ENCODE results near the gene KRTAP4-8.
"Not testable (repeated sequence)": the region's sequence is repeated elsewhere in the genome, so short reads cannot be mapped to it uniquely, and the experiment has no call there.

DNA sequence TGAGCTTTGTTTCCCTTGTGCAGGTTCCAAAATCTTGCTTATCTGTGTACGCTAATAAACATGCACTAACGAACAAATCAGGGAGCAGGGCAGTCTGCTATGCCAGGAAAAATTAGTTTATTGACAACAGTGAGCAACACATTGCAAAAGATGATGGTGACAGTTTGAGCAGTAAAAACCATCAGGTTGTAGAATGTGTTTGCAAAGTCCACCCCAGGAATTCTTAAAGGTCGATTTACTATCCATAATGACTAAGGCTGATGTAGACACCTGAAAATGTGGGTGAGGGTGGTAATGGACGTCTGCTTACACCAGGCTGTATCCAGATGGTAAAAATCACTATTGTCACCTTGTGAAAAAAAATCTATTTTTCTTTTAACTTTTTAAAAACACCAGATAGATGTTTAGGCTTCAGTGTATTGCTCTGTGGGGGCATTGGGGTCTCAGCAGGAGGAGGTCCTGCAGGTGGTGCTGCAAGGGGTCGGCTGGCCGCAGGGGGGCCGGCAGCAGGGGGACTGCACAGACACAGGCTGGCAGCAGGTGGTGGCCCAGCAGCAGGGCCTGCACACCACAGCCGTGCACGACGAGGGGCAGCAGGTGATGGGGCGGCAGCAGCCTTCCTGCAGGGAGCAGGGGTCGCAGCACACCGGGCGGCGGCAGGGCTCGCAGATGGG, 32.8 kb downstream of the KRTAP4-8 start:
- TF ChIP-seq RFX5 (IDR thresholded peaks at IDR 0.05; ENCODE audit: low read depth, low read length); FOSL1 (CRISPR knock-in tag; IDR thresholded peaks at IDR 0.05; ENCODE audit: borderline replicate concordance); ZNF232 (CRISPR knock-in tag; IDR thresholded peaks at IDR 0.05; ENCODE audit: borderline replicate concordance); POLR2AphosphoS5 (IDR thresholded peaks at IDR 0.05; ENCODE audit: low read depth, low read length); CEBPB (IDR thresholded peaks at IDR 0.05; ENCODE audit: borderline replicate concordance, low read depth, low read length); RAD21 (CRISPR knock-in tag; IDR thresholded peaks at IDR 0.05); JUND (CRISPR knock-in tag; IDR thresholded peaks at IDR 0.05); STAG1 (CRISPR knock-in tag; IDR thresholded peaks at IDR 0.05): not testable (repeated sequence)
- TF ChIP-seq, protein P1, sequence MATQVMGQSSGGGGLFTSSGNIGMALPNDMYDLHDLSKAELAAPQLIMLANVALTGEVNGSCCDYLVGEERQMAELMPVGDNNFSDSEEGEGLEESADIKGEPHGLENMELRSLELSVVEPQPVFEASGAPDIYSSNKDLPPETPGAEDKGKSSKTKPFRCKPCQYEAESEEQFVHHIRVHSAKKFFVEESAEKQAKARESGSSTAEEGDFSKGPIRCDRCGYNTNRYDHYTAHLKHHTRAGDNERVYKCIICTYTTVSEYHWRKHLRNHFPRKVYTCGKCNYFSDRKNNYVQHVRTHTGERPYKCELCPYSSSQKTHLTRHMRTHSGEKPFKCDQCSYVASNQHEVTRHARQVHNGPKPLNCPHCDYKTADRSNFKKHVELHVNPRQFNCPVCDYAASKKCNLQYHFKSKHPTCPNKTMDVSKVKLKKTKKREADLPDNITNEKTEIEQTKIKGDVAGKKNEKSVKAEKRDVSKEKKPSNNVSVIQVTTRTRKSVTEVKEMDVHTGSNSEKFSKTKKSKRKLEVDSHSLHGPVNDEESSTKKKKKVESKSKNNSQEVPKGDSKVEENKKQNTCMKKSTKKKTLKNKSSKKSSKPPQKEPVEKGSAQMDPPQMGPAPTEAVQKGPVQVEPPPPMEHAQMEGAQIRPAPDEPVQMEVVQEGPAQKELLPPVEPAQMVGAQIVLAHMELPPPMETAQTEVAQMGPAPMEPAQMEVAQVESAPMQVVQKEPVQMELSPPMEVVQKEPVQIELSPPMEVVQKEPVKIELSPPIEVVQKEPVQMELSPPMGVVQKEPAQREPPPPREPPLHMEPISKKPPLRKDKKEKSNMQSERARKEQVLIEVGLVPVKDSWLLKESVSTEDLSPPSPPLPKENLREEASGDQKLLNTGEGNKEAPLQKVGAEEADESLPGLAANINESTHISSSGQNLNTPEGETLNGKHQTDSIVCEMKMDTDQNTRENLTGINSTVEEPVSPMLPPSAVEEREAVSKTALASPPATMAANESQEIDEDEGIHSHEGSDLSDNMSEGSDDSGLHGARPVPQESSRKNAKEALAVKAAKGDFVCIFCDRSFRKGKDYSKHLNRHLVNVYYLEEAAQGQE (IDR thresholded peaks at IDR 0.05; ENCODE audit: borderline replicate concordance in 1 of 2, low read depth in 1 of 2, low read length in 2 of 2) = not testable (repeated sequence)
- TF ChIP-seq, protein P2, sequence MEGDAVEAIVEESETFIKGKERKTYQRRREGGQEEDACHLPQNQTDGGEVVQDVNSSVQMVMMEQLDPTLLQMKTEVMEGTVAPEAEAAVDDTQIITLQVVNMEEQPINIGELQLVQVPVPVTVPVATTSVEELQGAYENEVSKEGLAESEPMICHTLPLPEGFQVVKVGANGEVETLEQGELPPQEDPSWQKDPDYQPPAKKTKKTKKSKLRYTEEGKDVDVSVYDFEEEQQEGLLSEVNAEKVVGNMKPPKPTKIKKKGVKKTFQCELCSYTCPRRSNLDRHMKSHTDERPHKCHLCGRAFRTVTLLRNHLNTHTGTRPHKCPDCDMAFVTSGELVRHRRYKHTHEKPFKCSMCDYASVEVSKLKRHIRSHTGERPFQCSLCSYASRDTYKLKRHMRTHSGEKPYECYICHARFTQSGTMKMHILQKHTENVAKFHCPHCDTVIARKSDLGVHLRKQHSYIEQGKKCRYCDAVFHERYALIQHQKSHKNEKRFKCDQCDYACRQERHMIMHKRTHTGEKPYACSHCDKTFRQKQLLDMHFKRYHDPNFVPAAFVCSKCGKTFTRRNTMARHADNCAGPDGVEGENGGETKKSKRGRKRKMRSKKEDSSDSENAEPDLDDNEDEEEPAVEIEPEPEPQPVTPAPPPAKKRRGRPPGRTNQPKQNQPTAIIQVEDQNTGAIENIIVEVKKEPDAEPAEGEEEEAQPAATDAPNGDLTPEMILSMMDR (CRISPR knock-in tag; IDR thresholded peaks at IDR 0.05) = not testable (repeated sequence)
- TF ChIP-seq, protein P3, sequence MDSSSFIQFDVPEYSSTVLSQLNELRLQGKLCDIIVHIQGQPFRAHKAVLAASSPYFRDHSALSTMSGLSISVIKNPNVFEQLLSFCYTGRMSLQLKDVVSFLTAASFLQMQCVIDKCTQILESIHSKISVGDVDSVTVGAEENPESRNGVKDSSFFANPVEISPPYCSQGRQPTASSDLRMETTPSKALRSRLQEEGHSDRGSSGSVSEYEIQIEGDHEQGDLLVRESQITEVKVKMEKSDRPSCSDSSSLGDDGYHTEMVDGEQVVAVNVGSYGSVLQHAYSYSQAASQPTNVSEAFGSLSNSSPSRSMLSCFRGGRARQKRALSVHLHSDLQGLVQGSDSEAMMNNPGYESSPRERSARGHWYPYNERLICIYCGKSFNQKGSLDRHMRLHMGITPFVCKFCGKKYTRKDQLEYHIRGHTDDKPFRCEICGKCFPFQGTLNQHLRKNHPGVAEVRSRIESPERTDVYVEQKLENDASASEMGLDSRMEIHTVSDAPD (CRISPR knock-in tag; IDR thresholded peaks at IDR 0.05) = not testable (repeated sequence)
- TF ChIP-seq, protein P4, sequence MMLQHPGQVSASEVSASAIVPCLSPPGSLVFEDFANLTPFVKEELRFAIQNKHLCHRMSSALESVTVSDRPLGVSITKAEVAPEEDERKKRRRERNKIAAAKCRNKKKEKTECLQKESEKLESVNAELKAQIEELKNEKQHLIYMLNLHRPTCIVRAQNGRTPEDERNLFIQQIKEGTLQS (CRISPR knock-in tag; IDR thresholded peaks at IDR 0.05) = not testable (repeated sequence)

Data from HepG2 (cell line).